GM13977 (cell line): ENCODE measurements around the gene UBASH3A.

Source experiments
- DNase-seq: peaks from one replicate; pipeline ENCODE4 v3.0.0; 2012; ENCODE audit warnings: low spot score
- in situ Hi-C: fragments of 300-500 bp; cut with MboI; formaldehyde crosslinking; loops from one replicate; pipeline ENCODE4 v1.12.0; 2022; ENCODE audit warnings: low sequenced_read_pairs, low pct_unique_long_range_greater_than_20kb, mixed read lengths, inconsistent platforms; ENCODE audit not compliant: unreplicated experiment
- TF ChIP-seq, protein P1 (sequence below): IDR thresholded peaks from 2 replicates; pipeline ENCODE4 v1.5.1; 2012; ENCODE audit warnings: mild to moderate bottlenecking, control low read depth; ENCODE audit not compliant: insufficient read depth; ENCODE audit errors: extremely low read depth, missing control alignments

The UBASH3A gene

GRCh38 chr21:42480736-42481135 is 77.0 kb downstream of the UBASH3A start:
- DNase-seq, result no peak
- TF ChIP-seq, protein P1, sequence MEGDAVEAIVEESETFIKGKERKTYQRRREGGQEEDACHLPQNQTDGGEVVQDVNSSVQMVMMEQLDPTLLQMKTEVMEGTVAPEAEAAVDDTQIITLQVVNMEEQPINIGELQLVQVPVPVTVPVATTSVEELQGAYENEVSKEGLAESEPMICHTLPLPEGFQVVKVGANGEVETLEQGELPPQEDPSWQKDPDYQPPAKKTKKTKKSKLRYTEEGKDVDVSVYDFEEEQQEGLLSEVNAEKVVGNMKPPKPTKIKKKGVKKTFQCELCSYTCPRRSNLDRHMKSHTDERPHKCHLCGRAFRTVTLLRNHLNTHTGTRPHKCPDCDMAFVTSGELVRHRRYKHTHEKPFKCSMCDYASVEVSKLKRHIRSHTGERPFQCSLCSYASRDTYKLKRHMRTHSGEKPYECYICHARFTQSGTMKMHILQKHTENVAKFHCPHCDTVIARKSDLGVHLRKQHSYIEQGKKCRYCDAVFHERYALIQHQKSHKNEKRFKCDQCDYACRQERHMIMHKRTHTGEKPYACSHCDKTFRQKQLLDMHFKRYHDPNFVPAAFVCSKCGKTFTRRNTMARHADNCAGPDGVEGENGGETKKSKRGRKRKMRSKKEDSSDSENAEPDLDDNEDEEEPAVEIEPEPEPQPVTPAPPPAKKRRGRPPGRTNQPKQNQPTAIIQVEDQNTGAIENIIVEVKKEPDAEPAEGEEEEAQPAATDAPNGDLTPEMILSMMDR, result no peak
- in situ Hi-C loops, result no loop called here

GRCh38 chr21:42481169-42481568 is 77.5 kb downstream of the UBASH3A start:
- TF ChIP-seq, protein P1, result no peak

DNA sequence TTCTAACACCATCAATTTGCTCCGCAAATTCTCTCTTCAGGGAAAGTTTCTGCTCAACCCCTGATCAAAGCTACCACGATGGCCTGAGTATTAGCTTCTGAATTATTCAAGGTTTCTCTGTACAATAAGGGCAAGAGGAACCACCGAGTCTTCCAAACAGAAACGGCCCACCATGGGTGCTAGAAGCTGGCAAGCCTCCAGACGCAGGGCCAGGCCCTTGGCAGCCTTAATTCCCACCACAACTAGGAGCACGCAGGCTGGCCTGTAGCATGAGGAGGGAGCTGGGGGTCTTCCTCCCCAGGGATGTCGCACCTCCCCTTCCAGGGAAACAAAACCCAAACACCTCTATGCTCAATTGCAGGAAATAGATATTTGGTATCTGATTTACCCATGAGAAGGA is 81.3 kb downstream of the UBASH3A start:
- in situ Hi-C loops, result no loop called here
- TF ChIP-seq, protein P1, result no peak
- DNase-seq, result no peak

More at GRCh38 chr21:42481169-42481568, 77.5 kb downstream of the UBASH3A start:
- in situ Hi-C loops, result no loop called here
- no peak for DNase-seq

DNA sequence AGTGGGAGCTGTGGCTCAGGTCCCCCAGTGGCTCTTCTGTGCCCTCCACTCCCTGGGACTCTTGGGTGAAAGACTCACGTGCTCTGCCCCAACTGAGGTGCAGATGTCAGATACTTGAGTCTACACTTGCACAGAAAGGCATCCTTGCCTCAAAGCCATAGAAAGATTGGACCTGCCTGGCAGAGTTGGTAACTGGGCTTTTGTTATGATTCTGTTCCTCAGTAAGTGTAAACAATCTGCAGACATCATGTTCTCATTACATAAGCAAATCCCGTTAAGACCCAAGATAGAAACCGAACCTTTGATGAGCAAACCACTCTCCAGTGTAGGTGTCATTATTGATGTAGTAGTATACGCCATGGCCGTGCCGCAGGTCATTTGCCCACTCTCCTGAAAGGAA is 82.4 kb downstream of the UBASH3A start:
- TF ChIP-seq, protein P1, result no peak
- in situ Hi-C loops, result no loop called here

DNA sequence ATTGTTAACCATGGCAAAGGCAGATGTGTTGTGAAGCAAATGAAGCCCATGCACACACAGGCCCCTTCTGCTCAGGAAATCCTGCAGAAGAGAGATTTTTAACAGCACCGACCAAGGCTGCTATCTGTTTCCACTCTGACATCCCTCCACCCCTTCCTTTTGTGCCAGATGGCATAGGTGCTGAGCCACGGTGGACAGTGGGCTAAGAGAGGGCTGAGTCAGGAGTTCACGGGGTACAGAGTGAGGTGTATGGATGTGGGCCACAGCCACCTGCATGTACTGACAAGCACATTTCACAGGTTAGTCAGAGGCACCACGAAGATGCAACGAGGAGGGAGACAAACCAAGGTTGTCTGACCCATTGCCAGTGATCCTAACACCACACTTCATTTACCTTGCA is 82.8 kb downstream of the UBASH3A start:
- TF ChIP-seq, protein P1, result no peak
- in situ Hi-C loops, result no loop called here
- DNase-seq, result no peak

More for the DNA sequence above, 82.4 kb downstream of the UBASH3A start:
- DNase-seq, result no peak

DNA sequence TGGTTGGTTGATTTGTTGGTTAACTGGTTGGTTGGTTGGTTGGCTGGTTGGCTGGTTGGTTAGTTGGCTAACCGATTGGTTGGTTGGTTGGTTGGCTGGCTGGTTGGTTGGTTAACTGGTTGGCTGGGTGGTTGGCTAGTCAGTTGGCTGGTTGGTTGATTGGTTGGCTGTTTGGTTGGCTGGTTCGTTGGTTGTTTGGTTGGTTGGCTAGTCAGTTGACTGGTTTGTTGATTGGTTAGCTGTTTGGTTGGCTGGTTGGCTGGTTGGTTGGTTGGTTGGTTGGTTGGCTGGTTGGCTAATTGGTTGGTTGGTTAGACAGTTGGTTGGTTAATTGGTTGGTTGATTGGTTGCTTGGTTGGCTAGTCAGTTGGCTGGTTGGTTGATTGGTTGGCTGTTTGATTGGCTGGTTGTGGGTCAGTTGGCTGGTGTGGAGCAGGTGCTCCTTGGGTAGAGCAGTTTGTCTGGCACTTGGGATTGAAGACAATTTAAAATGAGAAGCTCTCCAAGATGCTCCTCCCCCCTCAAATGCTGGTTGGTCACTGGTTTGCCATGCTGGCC is 85.4 kb downstream of the UBASH3A start:
- no peak for DNase-seq
- TF ChIP-seq, protein P1, result no peak
- in situ Hi-C loops, result no loop called here
